Measurements from ENCODE around the gene GUCD1. TPM values are rescaled to one million over a fixed set of nuclear protein-coding genes. Genes with fewer than 3 reads are reported as not detected.
A peak's percentile ranks its signal among the peaks of the same experiment; 100 is the strongest.

GUCD1 gene
- total RNA-seq, 1 donor from 2014 or later, result 77.7 TPM

- Histone ChIP-seq H3K9ac (ENCODE audit: low read length) (peak overlapping the region; percentile 8), H3K4me3 (ENCODE audit: insufficient read depth, low read depth, low read length) (no peak overlapping the region), H2AFZ (ENCODE audit: low read depth, low read length) (peak overlapping the region; percentile 61), H3K79me2 (ENCODE audit: insufficient read depth, low read length) (no peaks in the 10 kb centered on the region), H3K27me3 (ENCODE audit: insufficient read depth, low read length) (no peaks in the 10 kb centered on the region), H3K27ac (ENCODE audit: low read depth, low read length) (no peak overlapping the region), H3K9me3 (ENCODE audit: insufficient read depth, low read depth, low read length) (no peaks in the 10 kb centered on the region), H3K4me2 (ENCODE audit: low read length) (no peak overlapping the region), H4K20me1 (ENCODE audit: insufficient read depth, low read length) (no peaks in the 10 kb centered on the region), H3K36me3 (ENCODE audit: insufficient read depth, low read length) (no peaks in the 10 kb centered on the region), H3K4me1 (ENCODE audit: insufficient read depth, low read length) (peaks cover 10% of the 10 kb centered on the region)
- peak; percentile 81 for DNase-seq (ENCODE audit: low read depth)
- H3K4me1 Mint-ChIP-seq (ENCODE audit: low read depth, unreplicated experiment), result peaks cover 6% of the 10 kb centered on the region
- no peak for TF ChIP-seq EZH2 (IDR thresholded peaks at IDR 0.05; ENCODE audit: insufficient read depth, low read length)
- TF ChIP-seq CTCF (IDR thresholded peaks at IDR 0.05; ENCODE audit: insufficient read depth, low read depth, low read length), result no peak
- no peaks in the 10 kb centered on the region for H3K9me3 Mint-ChIP-seq (ENCODE audit: unreplicated experiment)
- H3K27me3 Mint-ChIP-seq (ENCODE audit: low read depth, unreplicated experiment), result peaks cover 20% of the 10 kb centered on the region
- no peaks in the 10 kb centered on the region for H3K36me3 Mint-ChIP-seq (ENCODE audit: low read depth, unreplicated experiment)
- no peak overlapping the region for H3K27ac Mint-ChIP-seq (ENCODE audit: unreplicated experiment)
- H3K4me3 Mint-ChIP-seq (ENCODE audit: unreplicated experiment), result no peak overlapping the region
- FAIRE-seq, result peak; percentile 83
Observed at GRCh38 chr22:24523873-24524272, 31.1 kb downstream of the GUCD1 start.

- Histone ChIP-seq H3K4me3 (ENCODE audit: insufficient read depth, low read depth, low read length) (no peak overlapping the region), H3K27me3 (ENCODE audit: insufficient read depth, low read length) (no peaks in the 10 kb centered on the region), H3K9me3 (ENCODE audit: insufficient read depth, low read depth, low read length) (no peaks in the 10 kb centered on the region), H3K27ac (ENCODE audit: low read depth, low read length) (no peak overlapping the region), H3K9ac (ENCODE audit: low read length) (no peak overlapping the region), H4K20me1 (ENCODE audit: insufficient read depth, low read length) (no peaks in the 10 kb centered on the region), H3K36me3 (ENCODE audit: insufficient read depth, low read length) (no peaks in the 10 kb centered on the region), H3K4me1 (ENCODE audit: insufficient read depth, low read length) (peaks cover 10% of the 10 kb centered on the region), H3K79me2 (ENCODE audit: insufficient read depth, low read length) (no peaks in the 10 kb centered on the region), H3K4me2 (ENCODE audit: low read length) (peak overlapping the region; percentile 31), H2AFZ (ENCODE audit: low read depth, low read length) (no peak overlapping the region)
- no peak overlapping the region for H3K27ac Mint-ChIP-seq (ENCODE audit: unreplicated experiment)
- H3K4me1 Mint-ChIP-seq (ENCODE audit: low read depth, unreplicated experiment), result peaks cover 6% of the 10 kb centered on the region
- no peaks in the 10 kb centered on the region for H3K9me3 Mint-ChIP-seq (ENCODE audit: unreplicated experiment)
- H3K27me3 Mint-ChIP-seq (ENCODE audit: low read depth, unreplicated experiment), result peaks cover 26% of the 10 kb centered on the region
- no peaks in the 10 kb centered on the region for H3K36me3 Mint-ChIP-seq (ENCODE audit: low read depth, unreplicated experiment)
- TF ChIP-seq CTCF (IDR thresholded peaks at IDR 0.05; ENCODE audit: insufficient read depth, low read depth, low read length), result peak; percentile 50
- TF ChIP-seq EZH2 (IDR thresholded peaks at IDR 0.05; ENCODE audit: insufficient read depth, low read length), result no peak
- no peak overlapping the region for H3K4me3 Mint-ChIP-seq (ENCODE audit: unreplicated experiment)
- peak; percentile 42 for DNase-seq (ENCODE audit: low read depth)
- peak; percentile 5 for FAIRE-seq
Observed at GRCh38 chr22:24521791-24522245, 33.1 kb downstream of the GUCD1 start.

GRCh38 chr22:24519496-24519895 lies 35.4 kb downstream of the GUCD1 start:
- Histone ChIP-seq H2AFZ (ENCODE audit: low read depth, low read length) (no peak overlapping the region), H3K4me2 (ENCODE audit: low read length) (no peak overlapping the region), H3K27me3 (ENCODE audit: insufficient read depth, low read length) (peaks cover 7% of the 10 kb centered on the region), H3K36me3 (ENCODE audit: insufficient read depth, low read length) (no peaks in the 10 kb centered on the region), H3K9ac (ENCODE audit: low read length) (no peak overlapping the region), H3K4me3 (ENCODE audit: insufficient read depth, low read depth, low read length) (no peak overlapping the region), H3K4me1 (ENCODE audit: insufficient read depth, low read length) (peaks cover 14% of the 10 kb centered on the region), H3K79me2 (ENCODE audit: insufficient read depth, low read length) (no peaks in the 10 kb centered on the region), H3K9me3 (ENCODE audit: insufficient read depth, low read depth, low read length) (no peaks in the 10 kb centered on the region), H4K20me1 (ENCODE audit: insufficient read depth, low read length) (no peaks in the 10 kb centered on the region), H3K27ac (ENCODE audit: low read depth, low read length) (no peak overlapping the region)
- no peak overlapping the region for H3K27ac Mint-ChIP-seq (ENCODE audit: unreplicated experiment)
- H3K9me3 Mint-ChIP-seq (ENCODE audit: unreplicated experiment), result no peaks in the 10 kb centered on the region
- no peaks in the 10 kb centered on the region for H3K36me3 Mint-ChIP-seq (ENCODE audit: low read depth, unreplicated experiment)
- TF ChIP-seq EZH2 (IDR thresholded peaks at IDR 0.05; ENCODE audit: insufficient read depth, low read length), result no peak
- DNase-seq (ENCODE audit: low read depth), result no peak
- no peak overlapping the region for H3K4me3 Mint-ChIP-seq (ENCODE audit: unreplicated experiment)
- no peak for FAIRE-seq
- peaks cover 10% of the 10 kb centered on the region for H3K4me1 Mint-ChIP-seq (ENCODE audit: low read depth, unreplicated experiment)
- H3K27me3 Mint-ChIP-seq (ENCODE audit: low read depth, unreplicated experiment), result peaks cover 32% of the 10 kb centered on the region

Data from astrocyte (in vitro differentiated cells and primary cell).